HG03575 (cell line): ENCODE results near the gene LIPT1.
A peak's percentile ranks its signal among the peaks of the same experiment; 100 is the strongest.
"Not testable (repeated sequence)": the region's sequence is repeated elsewhere in the genome, so short reads cannot be mapped to it uniquely, and the experiment has no call there.

ENCODE experiments used
- ATAC-seq: cut with Tn5 transposase; IDR thresholded peaks from one replicate; pipeline ENCODE4 v1.9.1; 2021; ENCODE audit not compliant: unreplicated experiment, insufficient number of reproducible peaks, low FRiP score; ENCODE audit errors: extremely low read depth

Gene LIPT1

GRCh38 chr2:99169534-99169933 is 14.8 kb downstream of the LIPT1 start:
- no peak for ATAC-seq

- ATAC-seq: no peak
Measured at GRCh38 chr2:99171377-99172140, 16.8 kb downstream of the LIPT1 start.

- peak; percentile 64 for ATAC-seq
Measured at GRCh38 chr2:99180755-99181623, 26.2 kb downstream of the LIPT1 start, which contains the start of the genes MITD1 and MRPL30. Gene MITD1, minus strand, starts transcription at chr2:99181058. Its CDS starts 77 bp downstream, at chr2:99180981. Gene MRPL30, plus strand, starts transcription at chr2:99181184. Its CDS starts 5,020 bp downstream, at chr2:99186204.

GRCh38 chr2:99181624-99182000 is 26.8 kb downstream of the LIPT1 start:
- no peak for ATAC-seq

DNA sequence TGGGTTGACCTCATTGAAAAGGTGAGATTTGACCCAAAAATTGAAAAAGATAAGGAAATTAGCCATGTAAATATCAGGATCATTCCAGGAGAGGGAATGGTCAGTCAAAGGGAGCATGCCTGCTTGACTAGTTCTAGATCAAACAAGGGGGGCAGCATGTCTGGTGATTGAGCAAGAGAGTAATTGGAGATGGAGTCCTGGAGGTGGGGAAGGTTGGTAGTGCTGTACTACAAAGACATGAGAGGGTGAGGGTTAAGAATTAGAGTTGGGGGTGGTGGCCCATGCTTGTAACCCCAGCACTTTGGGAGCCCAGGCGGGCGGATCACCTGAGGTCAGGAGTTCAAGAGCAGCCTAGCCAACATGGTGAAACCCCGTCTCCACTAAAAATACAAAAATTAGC is 28.3 kb downstream of the LIPT1 start:
- no peak for ATAC-seq

GRCh38 chr2:99184811-99185210 is 30.0 kb downstream of the LIPT1 start:
- no peak for ATAC-seq

DNA sequence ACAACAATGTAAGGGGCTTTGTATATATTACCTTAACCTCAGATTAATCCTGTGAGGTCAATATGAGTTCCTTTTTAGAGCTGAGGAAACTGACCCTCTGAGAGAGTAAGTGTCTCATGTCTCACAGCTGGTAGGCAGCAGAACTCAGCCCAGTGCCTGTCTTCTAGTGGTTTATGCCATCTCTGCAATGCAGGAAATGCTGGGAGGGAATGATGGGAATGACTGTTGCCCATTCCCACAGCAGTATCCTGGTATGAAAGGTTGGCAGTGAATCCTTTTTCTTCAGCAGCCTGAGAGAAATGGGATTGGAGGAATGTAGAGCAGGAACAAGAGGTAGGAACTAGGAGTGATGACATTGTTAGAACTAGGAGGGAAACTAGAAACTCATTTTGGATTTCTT is 32.2 kb downstream of the LIPT1 start:
- ATAC-seq: no peak

- ATAC-seq: no peak
Measured at GRCh38 chr2:99188357-99188756, 33.6 kb downstream of the LIPT1 start.

DNA sequence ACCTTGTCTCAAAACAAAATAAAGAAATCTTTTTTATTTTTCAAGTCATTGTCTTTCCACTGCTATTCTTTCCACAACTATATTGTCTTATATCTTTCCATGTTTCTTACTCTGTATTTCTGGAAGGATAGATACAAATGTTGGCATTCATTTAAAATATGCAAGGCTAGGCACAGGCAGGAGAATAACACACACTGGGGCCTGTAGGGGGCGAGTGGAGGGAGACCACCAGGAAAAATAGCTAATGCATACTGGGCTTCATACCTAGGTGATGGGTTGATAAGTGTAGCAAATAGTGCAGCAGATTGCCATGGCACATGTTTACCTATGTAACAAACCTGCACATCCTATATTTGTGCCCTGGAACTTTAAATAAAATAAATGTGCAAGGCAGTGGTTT is 35.8 kb downstream of the LIPT1 start:
- ATAC-seq: no peak

GRCh38 chr2:99192364-99192763 is 37.6 kb downstream of the LIPT1 start:
- ATAC-seq: not testable (repeated sequence)

- ATAC-seq: no peak
Measured at GRCh38 chr2:99198103-99198841, 43.5 kb downstream of the LIPT1 start.

GRCh38 chr2:99200076-99200800 is 45.5 kb downstream of the LIPT1 start:
- ATAC-seq: no peak

DNA sequence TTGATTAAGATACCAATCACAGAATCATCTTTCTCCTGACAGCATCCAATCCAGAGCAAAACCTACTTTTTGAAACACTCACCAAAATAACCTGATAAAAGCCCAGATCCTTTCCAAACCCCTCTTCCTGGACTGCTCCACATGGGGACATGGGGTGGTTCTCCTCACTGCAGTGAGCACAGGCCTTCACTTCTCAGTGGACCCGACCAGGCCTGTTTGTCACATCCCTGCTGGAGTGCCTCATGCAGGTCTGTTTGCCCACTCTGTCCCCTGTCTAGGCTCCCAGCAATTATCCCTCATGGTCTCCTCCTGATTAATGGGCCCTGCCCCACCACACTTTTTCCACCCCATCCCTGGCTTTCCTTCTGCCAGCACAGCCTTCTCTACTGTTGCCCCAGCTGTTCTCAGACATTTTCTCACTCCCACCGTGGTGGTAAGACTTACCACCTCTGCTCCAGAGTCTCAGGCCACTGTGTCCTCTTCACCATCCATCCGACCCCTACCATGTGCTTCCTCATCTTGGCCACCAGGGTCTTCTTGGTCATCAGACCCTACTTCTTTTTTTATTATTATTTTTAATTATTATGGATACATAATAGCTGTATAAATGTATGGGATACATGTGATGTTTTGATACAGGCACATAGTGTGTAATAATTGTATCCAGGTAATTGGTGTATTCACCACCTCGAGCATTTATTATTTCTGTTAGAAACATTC is 47.4 kb downstream of the LIPT1 start:
- no peak for ATAC-seq

DNA sequence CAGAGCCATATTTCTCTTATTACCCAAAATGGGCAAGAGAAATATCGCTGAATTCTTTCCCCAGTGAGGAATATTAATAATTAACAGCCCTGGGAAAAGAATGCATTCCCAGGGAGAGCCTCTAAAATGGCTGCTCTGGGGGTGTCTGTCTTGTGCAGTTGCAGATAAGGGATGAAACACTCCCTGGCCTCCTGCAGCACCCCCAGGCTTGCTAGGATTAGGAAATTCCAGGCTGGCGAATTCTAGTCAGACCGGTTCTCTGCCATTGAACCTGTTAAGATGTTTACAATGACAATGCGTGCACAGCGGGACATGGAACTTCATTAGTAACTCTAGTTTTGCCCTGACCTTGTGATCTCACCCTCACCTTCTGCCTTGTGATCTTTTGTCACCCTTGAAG is 50.7 kb downstream of the LIPT1 start:
- no peak for ATAC-seq
